ENCODE measurements around the gene NDC1. TPM values are rescaled to one million over a fixed set of nuclear protein-coding genes. Genes with fewer than 3 reads are reported as not detected.

Gene NDC1
- total and polyA plus RNA-seq, 2 experiments from 2014 or later, result 11.7 to 20.5 TPM

DNA sequence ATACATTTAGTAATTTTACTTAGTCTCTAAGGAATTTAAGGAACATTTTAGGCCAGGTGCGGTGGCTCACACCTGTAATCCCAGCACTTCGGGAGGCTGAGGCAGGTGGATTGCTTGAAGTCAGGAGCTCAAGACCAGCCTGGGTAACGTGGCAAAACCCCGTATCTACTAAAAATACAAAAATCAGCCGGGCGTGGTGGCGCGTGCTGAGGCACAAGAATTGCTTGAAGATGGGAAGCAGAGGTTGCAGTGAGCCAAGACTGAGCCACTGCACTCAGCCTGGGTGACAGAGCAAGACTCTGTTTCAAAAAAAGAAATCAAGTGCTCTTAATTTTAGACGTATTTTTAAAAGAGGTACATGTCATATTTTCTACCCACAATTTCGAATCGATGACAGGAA, 3.3 kb downstream of the NDC1 start:
- no peaks in the 10 kb centered on the region for H3K36me3 ChIP-seq
- no peak overlapping the region for H3K4me3 ChIP-seq
- TF ChIP-seq, protein P1, sequence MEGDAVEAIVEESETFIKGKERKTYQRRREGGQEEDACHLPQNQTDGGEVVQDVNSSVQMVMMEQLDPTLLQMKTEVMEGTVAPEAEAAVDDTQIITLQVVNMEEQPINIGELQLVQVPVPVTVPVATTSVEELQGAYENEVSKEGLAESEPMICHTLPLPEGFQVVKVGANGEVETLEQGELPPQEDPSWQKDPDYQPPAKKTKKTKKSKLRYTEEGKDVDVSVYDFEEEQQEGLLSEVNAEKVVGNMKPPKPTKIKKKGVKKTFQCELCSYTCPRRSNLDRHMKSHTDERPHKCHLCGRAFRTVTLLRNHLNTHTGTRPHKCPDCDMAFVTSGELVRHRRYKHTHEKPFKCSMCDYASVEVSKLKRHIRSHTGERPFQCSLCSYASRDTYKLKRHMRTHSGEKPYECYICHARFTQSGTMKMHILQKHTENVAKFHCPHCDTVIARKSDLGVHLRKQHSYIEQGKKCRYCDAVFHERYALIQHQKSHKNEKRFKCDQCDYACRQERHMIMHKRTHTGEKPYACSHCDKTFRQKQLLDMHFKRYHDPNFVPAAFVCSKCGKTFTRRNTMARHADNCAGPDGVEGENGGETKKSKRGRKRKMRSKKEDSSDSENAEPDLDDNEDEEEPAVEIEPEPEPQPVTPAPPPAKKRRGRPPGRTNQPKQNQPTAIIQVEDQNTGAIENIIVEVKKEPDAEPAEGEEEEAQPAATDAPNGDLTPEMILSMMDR (IDR thresholded peaks at IDR 0.05; ENCODE audit: low read depth, low read length), result no peak
- no peaks in the 10 kb centered on the region for H3K27me3 ChIP-seq
- H3K9me3 ChIP-seq (ENCODE audit: low read depth), result no peaks in the 10 kb centered on the region
- no peak for DNase-seq (ENCODE audit: low read depth in 1 of 2, low spot score in 1 of 2)
- no peak overlapping the region for H3K27ac ChIP-seq
- no peaks in the 10 kb centered on the region for H3K4me1 ChIP-seq (ENCODE audit: low read depth)

DNA sequence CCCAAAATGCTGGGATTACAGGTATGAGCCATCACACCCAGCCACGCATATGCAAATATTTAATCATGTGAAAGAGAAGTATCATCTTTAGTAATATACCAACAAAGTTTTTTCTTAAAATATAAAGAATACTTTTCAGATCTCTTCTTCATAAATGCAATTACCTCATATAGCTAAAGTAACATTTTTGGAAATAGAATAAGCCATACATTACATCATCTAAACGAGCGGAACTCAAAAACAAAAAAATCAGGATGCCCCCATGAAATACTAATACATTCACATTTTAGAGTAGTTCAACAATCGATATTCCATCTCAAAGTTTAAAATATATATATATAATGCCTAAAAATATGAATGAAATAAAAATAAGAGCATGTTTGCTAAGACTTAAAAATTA, 4.7 kb downstream of the NDC1 start:
- H3K9me3 ChIP-seq (ENCODE audit: low read depth), result no peaks in the 10 kb centered on the region
- no peak for DNase-seq (ENCODE audit: low read depth in 1 of 2, low spot score in 1 of 2)
- no peaks in the 10 kb centered on the region for H3K36me3 ChIP-seq
- no peak overlapping the region for H3K27ac ChIP-seq
- no peak overlapping the region for H3K4me3 ChIP-seq
- TF ChIP-seq, protein P1 (IDR thresholded peaks at IDR 0.05; ENCODE audit: low read depth, low read length), result no peak
- no peaks in the 10 kb centered on the region for H3K27me3 ChIP-seq
- no peaks in the 10 kb centered on the region for H3K4me1 ChIP-seq (ENCODE audit: low read depth)

DNA sequence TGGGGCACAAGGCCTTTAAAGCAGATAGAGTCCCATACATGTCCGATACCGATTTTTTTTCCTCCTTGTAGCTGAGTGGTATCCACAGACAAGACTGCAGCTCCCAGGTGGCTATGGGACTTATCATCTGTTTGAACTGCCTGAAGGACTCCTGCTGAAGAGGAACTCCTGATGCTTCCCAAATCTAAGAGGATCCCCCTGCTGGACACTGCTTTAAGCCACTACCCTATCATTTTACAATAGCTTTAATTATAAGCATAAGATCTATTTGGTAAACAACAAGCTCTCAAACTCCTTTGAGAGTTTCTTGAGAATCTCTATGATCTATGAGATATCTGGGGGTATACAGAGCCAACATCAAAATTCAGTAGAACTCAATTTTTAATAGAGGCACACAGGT, 11.7 kb downstream of the NDC1 start:
- peaks cover 11% of the 10 kb centered on the region for H3K36me3 ChIP-seq
- H3K27ac ChIP-seq, result no peak overlapping the region
- H3K9me3 ChIP-seq (ENCODE audit: low read depth), result no peaks in the 10 kb centered on the region
- no peak overlapping the region for H3K4me3 ChIP-seq
- no peaks in the 10 kb centered on the region for H3K27me3 ChIP-seq
- peak in 1 of 2 donors; percentile 17 for DNase-seq (ENCODE audit: low read depth in 1 of 2, low spot score in 1 of 2)
- TF ChIP-seq, protein P1 (IDR thresholded peaks at IDR 0.05; ENCODE audit: low read depth, low read length), result peak; percentile 32
- H3K4me1 ChIP-seq (ENCODE audit: low read depth), result no peaks in the 10 kb centered on the region

DNA sequence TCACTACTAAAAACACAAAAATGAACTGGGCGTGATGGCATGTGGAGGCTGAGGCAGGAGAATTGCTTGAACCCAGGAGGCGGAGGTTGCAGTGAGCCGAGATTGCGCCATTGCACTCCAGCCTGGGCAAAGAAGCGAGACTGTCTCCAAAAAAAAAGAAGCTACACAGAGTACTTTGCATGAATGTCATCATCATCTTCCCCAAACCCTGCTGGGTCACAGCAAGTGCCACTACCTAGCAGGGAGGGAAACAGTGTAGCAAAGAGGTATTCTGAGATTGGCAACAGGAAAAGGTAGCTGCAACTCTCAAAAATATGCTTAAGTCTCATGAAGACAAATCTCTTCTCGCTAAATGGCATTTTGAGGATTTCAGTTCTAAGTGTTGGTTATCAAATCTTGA, 12.8 kb downstream of the NDC1 start:
- Histone ChIP-seq H3K27me3 (no peaks in the 10 kb centered on the region), H3K4me1 (ENCODE audit: low read depth) (no peaks in the 10 kb centered on the region), H3K27ac (no peak overlapping the region), H3K36me3 (peaks cover 11% of the 10 kb centered on the region), H3K4me3 (no peak overlapping the region), H3K9me3 (ENCODE audit: low read depth) (no peaks in the 10 kb centered on the region)
- no peak for DNase-seq (ENCODE audit: low read depth in 1 of 2, low spot score in 1 of 2)
- TF ChIP-seq, protein P1 (IDR thresholded peaks at IDR 0.05; ENCODE audit: low read depth, low read length), result no peak

DNA sequence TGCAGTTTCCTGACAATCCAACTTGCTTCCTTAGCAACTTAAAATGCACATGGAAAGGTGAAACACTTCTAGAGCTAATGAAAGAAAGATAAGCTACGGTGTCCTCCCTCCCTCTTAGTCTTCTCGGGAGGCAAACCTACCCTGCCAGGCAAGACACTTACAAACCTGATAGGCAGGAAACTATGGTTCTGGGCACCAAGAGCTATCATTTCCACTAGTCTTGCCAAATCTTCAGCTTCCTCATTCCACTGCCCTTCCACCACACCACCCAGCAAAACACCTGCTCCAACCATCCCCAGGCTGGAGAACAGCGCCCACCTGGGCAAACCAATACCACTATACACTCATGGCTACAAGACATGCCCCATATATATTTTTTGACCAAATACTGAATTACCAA, 15.2 kb downstream of the NDC1 start:
- no peak for DNase-seq (ENCODE audit: low read depth in 1 of 2, low spot score in 1 of 2)
- Histone ChIP-seq H3K27me3 (no peaks in the 10 kb centered on the region), H3K36me3 (peaks cover 15% of the 10 kb centered on the region), H3K9me3 (ENCODE audit: low read depth) (no peaks in the 10 kb centered on the region), H3K27ac (no peak overlapping the region), H3K4me1 (ENCODE audit: low read depth) (no peaks in the 10 kb centered on the region), H3K4me3 (no peak overlapping the region)
- TF ChIP-seq, protein P1 (IDR thresholded peaks at IDR 0.05; ENCODE audit: low read depth, low read length), result no peak

DNA sequence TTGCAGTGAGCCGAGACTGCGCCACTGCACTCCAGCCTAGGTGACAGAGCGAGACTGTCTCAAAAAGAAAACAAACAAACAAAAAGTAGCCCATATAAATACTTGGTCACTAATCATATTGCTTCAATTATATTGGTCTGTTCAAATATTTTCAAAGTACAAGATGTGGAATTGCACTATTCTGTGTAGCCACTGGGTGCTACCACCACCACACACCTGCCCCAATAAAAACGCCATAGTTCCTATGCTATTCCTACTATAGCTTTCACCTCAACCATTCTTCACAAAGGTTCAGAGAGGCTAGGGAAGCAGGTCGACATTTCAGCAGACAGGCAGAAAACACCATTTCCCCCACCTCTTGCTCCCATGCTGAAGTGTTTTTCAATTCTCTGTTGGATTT, 16.7 kb downstream of the NDC1 start:
- no peaks in the 10 kb centered on the region for H3K9me3 ChIP-seq (ENCODE audit: low read depth)
- no peak for DNase-seq (ENCODE audit: low read depth in 1 of 2, low spot score in 1 of 2)
- H3K4me3 ChIP-seq, result no peak overlapping the region
- H3K4me1 ChIP-seq (ENCODE audit: low read depth), result no peaks in the 10 kb centered on the region
- TF ChIP-seq, protein P1 (IDR thresholded peaks at IDR 0.05; ENCODE audit: low read depth, low read length), result no peak
- peaks cover 15% of the 10 kb centered on the region for H3K36me3 ChIP-seq
- no peaks in the 10 kb centered on the region for H3K27me3 ChIP-seq
- H3K27ac ChIP-seq, result no peak overlapping the region

Measured in cardiac muscle cell (in vitro differentiated cells and primary cell).